Measurements from ENCODE around the gene TRIM24.
"Not testable (repeated sequence)": the region's sequence is repeated elsewhere in the genome, so short reads cannot be mapped to it uniquely, and the experiment has no call there.

The TRIM24 gene

DNA sequence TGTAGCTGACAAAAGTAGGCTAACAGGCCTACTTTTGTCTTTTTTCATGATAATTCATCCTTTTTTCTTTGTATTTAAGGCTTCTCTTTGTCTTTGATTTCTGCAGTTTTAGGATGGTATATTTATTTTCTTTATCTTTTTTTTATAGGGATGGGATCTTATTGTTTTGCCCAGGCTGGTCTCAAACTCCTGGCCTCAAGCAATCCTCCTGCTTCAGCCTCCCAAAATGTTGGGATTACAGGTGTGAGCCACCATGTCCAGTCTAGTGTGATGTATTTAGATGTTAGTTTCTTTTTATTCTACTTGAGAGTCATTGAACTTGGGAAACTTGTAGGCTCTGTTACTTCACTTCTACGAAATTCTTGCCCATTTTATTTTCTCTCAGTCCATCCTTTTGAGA is 35.4 kb downstream of the TRIM24 start:
- no peak for DNase-seq (ENCODE audit: low spot score)

DNA sequence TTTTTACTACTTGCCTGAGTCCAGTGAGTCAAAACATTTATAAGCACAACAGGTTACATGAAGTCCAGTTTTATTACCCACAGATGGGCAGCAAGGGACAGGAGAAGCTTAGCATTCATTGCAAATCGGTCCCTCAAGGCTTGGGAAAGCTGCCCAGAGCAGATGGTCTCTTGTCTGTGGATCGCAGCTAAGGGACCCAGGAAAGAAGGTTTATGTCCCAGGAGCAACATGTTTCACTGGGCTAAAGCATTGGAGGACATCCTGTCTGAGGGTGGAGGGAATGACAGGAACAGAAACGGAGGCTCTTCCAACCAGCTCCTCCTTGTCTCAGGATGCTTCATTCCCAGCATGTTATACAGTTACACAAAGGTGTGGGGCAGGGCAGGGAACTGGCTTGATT is 39.3 kb downstream of the TRIM24 start:
- DNase-seq (ENCODE audit: low spot score), result no peak

- DNase-seq (ENCODE audit: low spot score), result not testable (repeated sequence)
Measured at GRCh38 chr7:138500303-138500702, 40.2 kb downstream of the TRIM24 start.

DNA sequence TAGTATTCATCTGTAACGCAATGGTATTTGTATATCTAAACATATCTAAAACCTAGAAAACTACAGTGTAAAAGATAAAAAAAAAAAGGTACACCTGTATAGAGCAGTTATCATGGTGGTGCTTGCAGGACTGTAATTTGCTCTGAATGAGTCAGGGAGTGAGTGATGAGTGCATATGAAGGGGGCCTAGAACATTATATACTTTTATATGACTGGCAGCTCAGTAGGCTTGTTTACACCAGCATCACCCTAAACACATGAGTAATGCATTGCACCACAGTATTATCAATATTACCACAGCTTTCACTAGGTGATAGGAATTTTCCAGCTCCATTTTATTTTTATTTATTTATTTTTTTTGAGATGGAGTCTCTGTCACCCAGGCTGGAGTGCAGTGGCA is 40.8 kb downstream of the TRIM24 start:
- DNase-seq (ENCODE audit: low spot score), result no peak

- no peak for DNase-seq (ENCODE audit: low spot score)
Measured at GRCh38 chr7:138502023-138502767, 42.1 kb downstream of the TRIM24 start.

GRCh38 chr7:138505361-138505873 is 45.4 kb downstream of the TRIM24 start:
- DNase-seq (ENCODE audit: low spot score), result no peak

DNA sequence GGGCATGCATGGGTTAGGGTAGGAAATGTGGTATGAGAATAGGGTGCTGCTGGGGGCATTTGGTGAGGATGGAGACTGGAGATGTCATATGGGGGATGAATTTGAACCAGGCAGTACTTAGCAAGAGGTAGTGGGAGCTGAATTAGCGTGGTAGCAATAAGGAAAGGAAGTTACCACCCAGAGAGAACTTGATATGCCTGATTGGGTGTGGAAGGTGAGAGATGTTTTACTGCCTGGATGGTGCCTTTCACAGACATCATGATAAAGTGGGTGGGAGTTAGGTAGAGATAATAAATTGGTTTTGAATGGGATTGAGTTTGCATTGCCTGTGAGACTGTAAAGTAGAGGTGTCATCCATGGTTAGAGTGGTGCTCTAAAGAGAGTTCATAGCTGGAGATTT is 46.7 kb downstream of the TRIM24 start:
- no peak for DNase-seq (ENCODE audit: low spot score)

DNA sequence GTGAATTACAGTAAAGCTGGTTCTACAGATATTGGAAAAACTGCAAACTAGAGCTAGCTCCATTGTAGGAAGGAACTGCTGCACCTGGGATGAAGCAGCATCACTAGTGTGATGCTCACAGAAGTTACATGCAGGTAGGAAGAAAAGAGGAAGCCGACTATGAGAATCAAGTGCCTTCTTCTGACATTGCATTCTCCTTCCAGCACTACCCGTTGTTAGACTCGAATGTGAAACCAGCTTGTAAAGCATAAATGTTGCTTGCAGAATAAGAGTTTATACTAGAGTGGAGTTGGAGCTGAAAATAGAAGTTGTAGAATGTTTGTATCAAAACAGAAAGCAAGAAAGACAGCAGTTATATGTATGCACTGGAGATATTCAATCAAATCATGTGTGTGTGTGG is 49.9 kb downstream of the TRIM24 start:
- DNase-seq (ENCODE audit: low spot score), result no peak

DNA sequence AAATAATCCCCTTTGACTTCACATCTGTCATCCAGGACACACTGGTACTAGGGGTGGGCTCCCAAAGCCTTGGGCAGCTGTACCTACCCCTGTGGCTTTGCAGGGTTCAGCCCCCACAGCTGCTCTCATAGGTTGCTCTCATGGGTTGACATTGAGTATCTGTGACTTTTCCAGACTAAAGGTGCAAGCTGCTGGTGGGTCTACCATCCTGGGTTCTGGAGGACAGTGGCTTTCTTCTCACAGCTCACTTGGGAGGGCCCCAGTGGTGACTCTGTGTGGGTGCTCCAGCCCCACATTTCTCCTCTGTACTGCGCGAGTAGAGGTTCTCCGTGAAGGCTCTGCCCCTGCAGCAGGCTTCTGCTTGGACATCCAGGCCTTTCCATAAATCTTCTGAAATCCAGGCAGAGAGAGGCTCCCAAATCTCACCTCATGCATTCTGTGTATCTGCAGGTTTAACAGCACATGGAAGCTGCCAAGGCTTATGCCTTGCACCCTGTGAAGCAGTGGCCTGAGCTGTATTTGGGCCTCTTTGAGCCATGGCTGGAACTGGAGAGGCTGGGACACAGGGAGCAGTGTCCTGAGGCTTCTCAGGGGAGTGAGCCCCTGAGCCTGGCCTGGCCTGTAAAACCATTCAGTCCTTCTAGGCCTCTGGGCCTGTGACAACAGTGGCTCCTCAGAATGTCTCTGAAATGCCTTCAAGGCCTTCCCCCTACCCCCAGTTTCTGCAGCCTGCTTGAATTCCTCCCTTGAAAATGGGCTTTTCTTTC is 52.2 kb downstream of the TRIM24 start:
- no peak for DNase-seq (ENCODE audit: low spot score)

DNA sequence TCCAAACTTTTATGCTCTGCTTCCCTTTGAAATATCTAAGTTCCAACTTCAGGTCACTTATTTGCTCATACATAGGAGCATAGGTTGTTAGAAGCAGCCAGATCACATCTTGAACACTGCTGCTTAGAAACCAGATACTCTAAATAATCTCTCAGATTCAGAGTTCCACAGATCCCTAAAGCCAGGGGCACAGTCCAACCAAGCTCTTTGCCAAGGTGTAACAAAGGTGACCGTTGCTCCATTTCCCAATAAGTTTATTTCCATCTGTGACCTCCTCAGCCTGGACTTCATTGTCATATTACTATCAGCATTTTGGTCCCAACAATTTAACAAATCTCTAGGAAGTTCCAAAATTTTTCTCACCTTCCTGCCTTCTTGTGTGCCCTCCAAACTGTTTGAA is 52.8 kb downstream of the TRIM24 start:
- DNase-seq (ENCODE audit: low spot score), result no peak

DNA sequence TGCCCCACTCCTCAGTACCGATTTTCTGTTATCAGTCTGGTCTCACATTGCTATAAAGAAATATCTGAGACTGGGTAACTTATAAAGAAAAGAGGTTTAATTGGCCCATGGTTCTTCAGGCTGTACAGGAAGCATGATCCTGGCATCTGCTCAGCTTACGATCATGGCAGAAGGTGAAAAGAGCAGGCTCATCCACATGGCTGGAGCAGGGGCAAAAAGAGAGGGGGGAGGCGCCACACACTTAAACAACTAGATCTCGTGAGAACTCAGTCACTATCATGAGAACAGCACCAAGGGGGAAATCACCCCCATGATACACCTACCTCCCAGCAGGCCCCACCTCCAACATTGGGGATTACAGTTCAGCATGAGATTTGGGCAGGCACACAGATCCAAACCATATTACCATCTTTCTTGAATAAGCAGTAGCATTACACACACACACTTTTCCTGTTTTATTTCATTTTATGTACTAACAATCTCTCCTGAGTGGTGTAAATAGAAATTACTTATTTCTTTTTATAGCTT is 53.3 kb downstream of the TRIM24 start:
- DNase-seq (ENCODE audit: low spot score), result no peak

DNA sequence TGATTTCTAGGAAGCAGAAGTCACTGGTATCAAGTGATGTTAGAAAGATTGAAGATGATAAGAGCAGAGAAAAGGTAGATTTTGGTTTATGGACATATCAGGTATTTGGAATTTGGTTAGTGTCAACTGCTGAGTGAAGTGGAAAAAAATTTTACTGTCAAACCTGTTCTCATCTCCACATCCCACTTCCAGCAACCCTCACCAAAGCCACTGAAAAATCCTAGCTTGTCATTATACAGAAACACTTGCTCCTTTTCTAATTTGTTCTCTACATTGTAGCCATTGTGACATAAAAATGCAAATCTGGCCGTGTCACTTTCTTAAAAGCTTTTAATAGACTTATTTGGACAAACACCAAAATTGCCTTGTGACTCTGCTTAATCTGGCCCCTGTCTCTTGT is 54.0 kb downstream of the TRIM24 start:
- DNase-seq (ENCODE audit: low spot score), result no peak

DNA sequence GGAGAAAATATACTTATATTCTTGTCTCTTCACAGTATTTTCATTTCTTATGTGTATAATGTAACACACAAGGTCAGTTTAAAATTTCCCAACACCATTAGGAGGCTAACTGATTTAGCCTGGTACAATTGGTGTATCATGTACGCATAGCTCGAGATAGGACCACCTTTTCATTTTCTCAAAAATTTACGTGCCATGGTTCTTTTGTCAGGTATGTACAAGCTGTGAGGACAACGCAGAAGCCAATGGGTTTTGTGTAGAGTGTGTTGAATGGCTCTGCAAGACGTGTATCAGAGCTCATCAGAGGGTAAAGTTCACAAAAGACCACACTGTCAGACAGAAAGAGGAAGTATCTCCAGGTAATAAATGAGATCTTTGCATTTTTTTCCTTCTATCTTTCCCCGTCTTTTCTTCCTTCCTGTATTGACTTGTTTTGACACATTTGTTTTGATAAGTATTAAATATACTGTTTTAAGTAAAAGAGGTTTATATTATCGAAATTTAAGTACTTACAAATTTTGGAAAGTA is 55.0 kb downstream of the TRIM24 start:
- no peak for DNase-seq (ENCODE audit: low spot score)

- DNase-seq (ENCODE audit: low spot score), result no peak
Measured at GRCh38 chr7:138519061-138519798, 59.2 kb downstream of the TRIM24 start.

- DNase-seq (ENCODE audit: low spot score), result no peak
Measured at GRCh38 chr7:138520742-138521141, 60.7 kb downstream of the TRIM24 start.

GRCh38 chr7:138521837-138522461 is 61.9 kb downstream of the TRIM24 start:
- DNase-seq (ENCODE audit: low spot score), result no peak

DNA sequence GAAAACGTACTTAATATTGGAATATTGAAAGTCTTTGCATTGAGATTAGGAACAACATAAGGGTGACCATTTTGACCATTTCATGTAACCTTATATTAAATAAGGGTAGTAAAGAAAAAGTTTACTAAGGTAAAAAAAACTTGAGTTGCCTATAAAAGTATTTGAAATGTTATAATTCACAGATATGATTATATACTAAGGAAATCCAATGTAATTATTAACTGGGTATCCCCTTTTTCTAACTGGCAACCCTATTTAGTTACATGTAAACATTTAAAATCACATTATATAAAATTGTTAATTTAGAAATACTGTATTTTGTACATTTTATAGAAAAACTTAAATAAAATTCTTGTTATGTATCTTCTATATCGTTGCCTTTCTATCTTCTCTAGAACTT is 64.2 kb downstream of the TRIM24 start:
- DNase-seq (ENCODE audit: low spot score), result no peak

DNA sequence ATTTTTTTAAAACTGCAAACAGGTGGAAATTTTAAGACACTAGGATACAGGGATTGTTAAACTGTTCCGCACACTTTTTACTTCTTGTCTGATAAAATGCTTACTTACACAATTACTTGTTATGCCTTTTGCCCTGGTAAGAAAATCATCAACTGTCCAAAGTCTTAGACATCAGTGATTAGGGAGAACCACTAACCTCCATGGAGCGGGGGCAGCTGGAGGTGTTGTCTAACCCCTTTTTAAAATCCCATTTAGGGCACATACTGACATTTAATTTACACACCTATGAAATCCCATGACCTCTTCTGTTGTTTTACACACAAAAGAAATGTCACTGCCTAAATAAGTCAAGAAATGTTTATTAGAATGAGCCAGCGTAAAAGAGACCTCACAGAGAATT is 65.7 kb downstream of the TRIM24 start:
- no peak for DNase-seq (ENCODE audit: low spot score)

- no peak for DNase-seq (ENCODE audit: low spot score)
Measured at GRCh38 chr7:138527746-138528223, 67.7 kb downstream of the TRIM24 start.

DNA sequence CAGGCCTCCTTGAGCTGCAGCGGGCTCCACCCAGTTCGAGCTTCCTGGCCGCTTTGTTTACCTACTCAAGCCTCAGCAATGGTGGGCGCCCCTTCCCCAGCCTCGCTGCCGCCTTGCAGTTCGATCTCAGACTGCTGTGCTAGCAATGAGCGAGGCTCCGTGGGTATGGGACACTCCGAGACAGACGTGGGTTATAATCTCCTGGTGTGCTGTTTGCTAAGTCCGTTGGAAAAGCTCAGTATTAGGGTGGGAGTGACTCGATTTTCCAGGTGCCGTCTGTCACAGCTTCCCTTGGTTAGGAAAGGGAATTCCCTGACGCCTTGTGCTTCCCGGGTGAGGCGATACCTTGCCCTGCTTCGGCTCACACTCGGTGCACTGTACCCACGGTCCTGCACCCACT is 76.8 kb downstream of the TRIM24 start:
- not testable (repeated sequence) for DNase-seq (ENCODE audit: low spot score)

DNA sequence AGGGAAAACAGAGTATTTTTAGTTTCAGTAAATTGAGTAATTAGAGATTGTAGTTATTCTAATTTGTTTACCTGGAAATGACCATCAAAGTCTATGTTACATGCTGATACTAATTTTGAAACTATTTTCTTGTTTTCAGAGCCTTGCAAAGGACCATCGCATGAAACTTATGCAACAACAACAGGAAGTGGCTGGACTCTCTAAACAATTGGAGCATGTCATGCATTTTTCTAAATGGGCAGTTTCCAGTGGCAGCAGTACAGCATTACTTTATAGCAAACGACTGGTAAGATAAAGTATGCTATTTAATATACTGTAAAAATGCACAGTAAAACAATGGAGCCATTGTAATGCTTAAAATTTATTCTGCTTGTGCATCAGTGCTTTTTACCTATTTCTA is 78.5 kb downstream of the TRIM24 start:
- DNase-seq (ENCODE audit: low spot score), result no peak

Measured in CD4-positive, alpha-beta T cell treated with Interleukin-6 at 100 ng/mL for 8 hours (primary cell).